Bronchial epithelial cell (primary cell): ENCODE measurements around the gene RASGRP3. TPM values are rescaled to one million over a fixed set of nuclear protein-coding genes. Genes with fewer than 3 reads are reported as not detected.

ENCODE experiments used
- DNase-seq: peaks from one replicate; pipeline ENCODE4 v3.0.0-alpha.2; 2010; ENCODE audit warnings: low read depth
- FAIRE-seq: peaks from 2 replicates; lab custom pipeline; 2011; peaks lifted over from hg19 to GRCh38; lab: Jason Lieb, UNC
- H3K27me3 ChIP-seq: 2 replicates; pipeline ENCODE4 v1.5.1; 2011; ENCODE audit warnings: low read length; ENCODE audit not compliant: control insufficient read depth, insufficient read depth
- H3K36me3 ChIP-seq: 2 replicates; pipeline ENCODE4 v1.5.1; 2011; ENCODE audit warnings: low read length; ENCODE audit not compliant: control insufficient read depth, insufficient read depth
- H3K4me3 ChIP-seq: 2 replicates; pipeline ENCODE4 v1.5.1; 2011; ENCODE audit warnings: mild to moderate bottlenecking, low read depth, low read length, control low read depth
- CTCF ChIP-seq: IDR thresholded peaks from 2 replicates; pipeline ENCODE4 v1.5.1; 2011; ENCODE audit warnings: mild to moderate bottlenecking, moderate library complexity, low read length, control low read depth, inconsistent platforms; ENCODE audit not compliant: insufficient read depth, severe bottlenecking
- total RNA-seq: library from RNA; depleted of rRNA; stranded (reverse); fragments of >200 nt; gene quantifications from 2 replicates; pipeline ENCODE4 v1.2.1, GENCODE V29; 2014

RASGRP3 gene
- total RNA-seq, 1 donor from 2014 or later, result 0.79 TPM

GRCh38 chr2:33530690-33531548, 54.5 kb downstream of the RASGRP3 start:
- Histone ChIP-seq H3K27me3 (peaks cover 1% of the 10 kb centered on the region), H3K36me3 (no peaks in the 10 kb centered on the region), H3K4me3 (no peak overlapping the region)
- DNase-seq (no peak), FAIRE-seq (no peak)
- no peak for TF ChIP-seq CTCF

DNA sequence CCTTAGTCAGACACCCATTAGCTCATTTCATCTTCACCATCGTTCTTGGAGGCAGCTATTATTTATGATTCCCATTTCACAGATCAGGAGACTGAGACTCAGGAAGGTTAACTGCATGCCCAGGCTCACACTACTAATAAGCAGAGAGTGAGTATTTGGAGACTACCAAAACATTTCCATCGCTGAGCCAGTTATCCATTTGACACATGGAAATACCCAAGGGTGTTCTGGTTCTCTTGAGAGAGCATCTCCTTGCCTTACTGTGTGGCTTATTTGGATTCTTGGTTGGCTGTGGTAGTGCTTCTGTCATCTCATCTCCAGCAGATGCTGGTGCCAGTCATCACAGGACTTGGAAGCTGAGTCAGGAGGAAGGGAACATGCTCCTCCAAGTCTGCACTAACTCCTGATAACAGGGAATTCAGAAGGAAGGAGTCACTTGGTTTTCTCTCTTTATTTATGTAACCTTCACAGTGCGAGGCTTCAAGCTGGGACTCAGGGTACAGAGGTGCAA, 55.2 kb downstream of the RASGRP3 start:
- FAIRE-seq (no peak), DNase-seq (no peak)
- Histone ChIP-seq H3K27me3 (peaks cover 1% of the 10 kb centered on the region), H3K36me3 (no peaks in the 10 kb centered on the region), H3K4me3 (no peak overlapping the region)
- TF ChIP-seq CTCF, result no peak

DNA sequence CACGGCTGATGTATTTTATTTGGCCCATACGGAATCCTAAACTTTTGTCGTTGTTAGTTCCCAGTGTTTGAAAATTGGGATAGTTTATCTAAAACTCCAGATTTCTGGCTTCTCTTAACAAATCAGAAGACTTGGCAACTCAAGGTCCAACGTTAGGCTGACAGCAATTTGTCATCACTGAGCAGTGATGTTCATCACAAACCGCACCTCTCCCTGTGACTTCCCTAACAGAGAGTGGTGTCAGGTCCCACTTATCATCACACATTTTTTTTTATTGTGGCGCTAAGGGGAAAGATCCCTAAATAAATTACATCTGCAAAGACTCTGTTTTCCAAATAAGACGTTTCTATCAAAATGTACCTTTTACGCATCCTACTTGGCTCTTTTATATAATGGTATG, 55.7 kb downstream of the RASGRP3 start:
- TF ChIP-seq CTCF, result no peak
- H3K36me3 ChIP-seq, result no peaks in the 10 kb centered on the region
- no peak overlapping the region for H3K4me3 ChIP-seq
- FAIRE-seq (no peak), DNase-seq (no peak)
- peaks cover 1% of the 10 kb centered on the region for H3K27me3 ChIP-seq

DNA sequence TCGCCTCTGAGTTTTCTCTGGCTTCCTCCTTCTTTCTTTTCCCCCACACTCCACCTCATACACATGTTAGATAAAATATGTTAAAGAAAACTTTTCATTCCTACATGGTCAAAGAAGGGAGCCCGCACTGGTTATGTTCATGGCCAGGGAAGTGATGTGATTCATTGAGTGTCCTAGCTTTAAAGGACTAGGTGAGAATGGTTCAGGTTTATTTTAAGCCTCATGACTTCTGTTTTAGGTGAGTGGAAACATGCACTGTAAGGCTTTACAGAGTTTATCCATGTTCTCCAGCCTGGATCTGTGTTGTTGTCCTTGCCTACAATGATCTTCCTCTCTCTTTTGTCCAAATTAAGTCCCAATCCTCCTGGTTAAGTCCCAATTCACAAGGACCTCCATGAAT, 56.5 kb downstream of the RASGRP3 start:
- TF ChIP-seq CTCF, result no peak

DNA sequence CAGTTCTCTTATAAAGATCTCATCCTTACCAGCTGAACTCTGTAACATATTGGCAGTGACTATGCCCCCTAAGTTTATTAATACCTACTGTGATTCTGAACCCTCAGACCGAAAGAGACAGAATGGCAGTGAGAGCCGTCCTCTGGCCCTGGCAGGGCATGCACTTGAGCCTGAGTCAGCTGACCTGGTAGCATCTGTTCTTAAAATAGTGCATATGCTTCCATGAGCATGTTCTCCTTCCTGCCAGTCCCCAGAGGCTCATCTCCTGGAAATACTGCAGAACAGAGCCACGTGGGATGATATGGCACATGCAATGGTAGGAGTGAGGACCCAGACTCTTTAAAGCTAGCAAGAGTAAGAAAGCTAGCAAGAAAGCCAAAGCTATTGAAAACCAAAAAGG, 59.0 kb downstream of the RASGRP3 start:
- DNase-seq (no peak), FAIRE-seq (no peak)
- H3K27me3 ChIP-seq, result peaks cover 1% of the 10 kb centered on the region
- H3K4me3 ChIP-seq, result no peak overlapping the region
- TF ChIP-seq CTCF, result no peak
- H3K36me3 ChIP-seq, result no peaks in the 10 kb centered on the region

More for the DNA sequence above, 56.5 kb downstream of the RASGRP3 start:
- FAIRE-seq (no peak), DNase-seq (no peak)
- peaks cover 1% of the 10 kb centered on the region for H3K27me3 ChIP-seq
- H3K36me3 ChIP-seq, result no peaks in the 10 kb centered on the region
- H3K4me3 ChIP-seq, result no peak overlapping the region
